Panc1 (cell line): ENCODE measurements around the gene DUSP3. TPM values are rescaled to one million over a fixed set of nuclear protein-coding genes. Genes with fewer than 3 reads are reported as not detected.

Source experiments
- ATAC-seq: fragments of 200-7000 bp; cut with Tn5 transposase; 2 replicates; pipeline ENCODE4 v1.9.1; 2020; ENCODE audit warnings: mild to moderate bottlenecking, moderate library complexity
- BruUV-seq: library from RNA; stranded (reverse); fragments of 400-500 nt; replicated peaks from 2 replicates; lab custom pipeline; 2021; lab: Mats Ljungman, UMichigan
- CTCF ChIA-PET: fragments of 300-600 bp; sonication (Branson Sonifier 250); formaldehyde crosslinking; loops from one replicate; lab custom pipeline; 2022; ENCODE audit warnings: antibody characterized with exemption; lab: Charles Lee
- POLR2A ChIA-PET: fragments of 300-600 bp; sonication (Branson Sonifier 250); formaldehyde crosslinking; loops from one replicate; lab custom pipeline; 2022; ENCODE audit warnings: antibody characterized with exemption; lab: Charles Lee
- DNase-seq: peaks from one replicate; pipeline ENCODE4 v3.0.0-alpha.2; 2010; ENCODE audit warnings: low read depth, low spot score
- H3K27ac ChIP-seq: 2 replicates; pipeline ENCODE4 v1.5.1; 2011; ENCODE audit warnings: mild to moderate bottlenecking, low read length, inconsistent platforms
- H3K27me3 ChIP-seq: fragments of 200-500 bp; sonication (Bioruptor generic); 2 replicates; pipeline ENCODE4 v1.6.0; 2014; ENCODE audit warnings: low read length, inconsistent platforms; ENCODE audit not compliant: control insufficient read depth, insufficient read depth
- H3K36me3 ChIP-seq: fragments of 200-500 bp; sonication (Bioruptor generic); 2 replicates; pipeline ENCODE4 v1.5.1; 2014; ENCODE audit warnings: inconsistent platforms, mild to moderate bottlenecking, low read length, moderate library complexity; ENCODE audit not compliant: control insufficient read depth, insufficient read depth
- H3K4me1 ChIP-seq: 2 replicates; pipeline ENCODE4 v1.5.1; 2011; ENCODE audit warnings: inconsistent platforms, mild to moderate bottlenecking, low read length, moderate library complexity; ENCODE audit not compliant: control insufficient read depth, insufficient read depth
- H3K4me3 ChIP-seq, 2 experiments: 2 replicates each; pipeline ENCODE4 v1.5.1; 2011 to 2012; ENCODE audit warnings: low read depth in 2 of 2, low read length in 2 of 2, mild to moderate bottlenecking in 2 of 2, inconsistent platforms in 1 of 2, moderate library complexity in 1 of 2
- H3K9me3 ChIP-seq: fragments of 200-500 bp; sonication (Bioruptor generic); 2 replicates; pipeline ENCODE4 v1.5.1; 2014; ENCODE audit warnings: low read depth, mild to moderate bottlenecking, inconsistent platforms, low read length, moderate library complexity; ENCODE audit not compliant: control insufficient read depth, insufficient read depth
- CTCF ChIP-seq: fragments of 450-650 bp; IDR thresholded peaks from 2 replicates; pipeline ENCODE4 v1.5.1; 2017; ENCODE audit warnings: mild to moderate bottlenecking
- POLR2AphosphoS5 ChIP-seq: IDR thresholded peaks from 2 replicates; pipeline ENCODE4 v1.6.1; 2012; ENCODE audit warnings: mild to moderate bottlenecking, low read depth, low read length, moderate library complexity
- SIN3A ChIP-seq: IDR thresholded peaks from 2 replicates; pipeline ENCODE4 v1.6.1; 2012; ENCODE audit warnings: low read depth, mild to moderate bottlenecking, low read length, moderate library complexity, borderline replicate concordance; ENCODE audit not compliant: insufficient read depth
- TCF7L2 ChIP-seq: IDR thresholded peaks from 2 replicates; pipeline ENCODE4 v1.6.1; 2011; ENCODE audit warnings: mild to moderate bottlenecking, low read depth, low read length, inconsistent platforms
- in situ Hi-C: cut with HindIII; loops from 2 replicates; pipeline ENCODE4 v1.10.0; 2016; ENCODE audit warnings: low sequenced_read_pairs, low pct_unique_long_range_greater_than_20kb
- intact Hi-C: fragments of 100-400 bp; cut with micrococcal nuclease; formaldehyde crosslinking; loops from one replicate; pipeline ENCODE4 v1.10.0; 2022; ENCODE audit not compliant: unreplicated experiment
- total RNA-seq: library from RNA; stranded (reverse); gene quantifications from one replicate; pipeline ENCODE4 v1.2.1, GENCODE V29; 2021; ENCODE audit not compliant: unreplicated experiment
- TF ChIP-seq, protein P1 (sequence below), 2 experiments: IDR thresholded peaks; 2 replicates each; pipeline ENCODE4 v1.6.1; 2011 to 2012; ENCODE audit warnings: low read depth in 2 of 2, control low read depth in 1 of 2, low read length in 1 of 2, mild to moderate bottlenecking in 1 of 2, moderate library complexity in 1 of 2; ENCODE audit not compliant: insufficient read depth in 1 of 2

Gene DUSP3
- total RNA-seq, 1 experiment from 2014 or later: 41.6 TPM

- ATAC-seq: no peak
- Histone ChIP-seq H3K4me1 (no peaks in the 10 kb centered on the region), H3K27me3 (no peaks in the 10 kb centered on the region), H3K36me3 (no peaks in the 10 kb centered on the region), H3K27ac (no peak overlapping the region), H3K4me3 (no peak overlapping the region), H3K9me3 (no peaks in the 10 kb centered on the region)
- in situ Hi-C loops (no loop called here), intact Hi-C loops (no loop called here)
- DNase-seq: no peak
- TF ChIP-seq SIN3A (no peak), TCF7L2 (no peak), CTCF (no peak), POLR2AphosphoS5 (no peak)
- TF ChIP-seq, protein P1, sequence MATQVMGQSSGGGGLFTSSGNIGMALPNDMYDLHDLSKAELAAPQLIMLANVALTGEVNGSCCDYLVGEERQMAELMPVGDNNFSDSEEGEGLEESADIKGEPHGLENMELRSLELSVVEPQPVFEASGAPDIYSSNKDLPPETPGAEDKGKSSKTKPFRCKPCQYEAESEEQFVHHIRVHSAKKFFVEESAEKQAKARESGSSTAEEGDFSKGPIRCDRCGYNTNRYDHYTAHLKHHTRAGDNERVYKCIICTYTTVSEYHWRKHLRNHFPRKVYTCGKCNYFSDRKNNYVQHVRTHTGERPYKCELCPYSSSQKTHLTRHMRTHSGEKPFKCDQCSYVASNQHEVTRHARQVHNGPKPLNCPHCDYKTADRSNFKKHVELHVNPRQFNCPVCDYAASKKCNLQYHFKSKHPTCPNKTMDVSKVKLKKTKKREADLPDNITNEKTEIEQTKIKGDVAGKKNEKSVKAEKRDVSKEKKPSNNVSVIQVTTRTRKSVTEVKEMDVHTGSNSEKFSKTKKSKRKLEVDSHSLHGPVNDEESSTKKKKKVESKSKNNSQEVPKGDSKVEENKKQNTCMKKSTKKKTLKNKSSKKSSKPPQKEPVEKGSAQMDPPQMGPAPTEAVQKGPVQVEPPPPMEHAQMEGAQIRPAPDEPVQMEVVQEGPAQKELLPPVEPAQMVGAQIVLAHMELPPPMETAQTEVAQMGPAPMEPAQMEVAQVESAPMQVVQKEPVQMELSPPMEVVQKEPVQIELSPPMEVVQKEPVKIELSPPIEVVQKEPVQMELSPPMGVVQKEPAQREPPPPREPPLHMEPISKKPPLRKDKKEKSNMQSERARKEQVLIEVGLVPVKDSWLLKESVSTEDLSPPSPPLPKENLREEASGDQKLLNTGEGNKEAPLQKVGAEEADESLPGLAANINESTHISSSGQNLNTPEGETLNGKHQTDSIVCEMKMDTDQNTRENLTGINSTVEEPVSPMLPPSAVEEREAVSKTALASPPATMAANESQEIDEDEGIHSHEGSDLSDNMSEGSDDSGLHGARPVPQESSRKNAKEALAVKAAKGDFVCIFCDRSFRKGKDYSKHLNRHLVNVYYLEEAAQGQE (IDR thresholded peaks at IDR 0.05; ENCODE audit: insufficient read depth in 1 of 2, low read depth in 2 of 2, low read length in 1 of 2): no peak
- ChIA-PET POLR2A (interaction anchor here (0.7 kb wide), 1 partner anchor 152 kb away, joined by 3 read pairs; no protein-coding TSS in a partner anchor), CTCF (no interaction called here)
- BruUV-seq: no TSS peak
Observed at GRCh38 chr17:43812396-43813265, 33.9 kb upstream of the DUSP3 start.

DNA sequence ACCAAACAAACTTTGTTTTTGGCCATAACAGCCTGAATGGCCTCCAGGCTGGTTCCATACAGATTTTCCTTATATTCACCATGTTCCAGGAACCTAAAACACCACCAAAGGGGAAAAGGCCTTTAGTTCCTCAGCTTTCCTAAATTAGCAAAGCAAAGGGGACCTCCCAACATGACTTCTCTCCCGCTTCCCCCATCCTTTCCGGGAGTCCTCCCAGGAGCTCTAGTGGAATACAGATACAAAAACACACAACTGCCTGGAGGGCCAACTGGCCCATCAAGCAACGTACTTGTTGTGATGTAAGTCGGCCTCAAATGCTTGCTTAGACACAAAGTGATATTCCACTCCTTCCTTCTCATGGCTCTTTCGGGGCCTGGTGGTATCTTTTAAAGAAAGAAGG lies 32.0 kb upstream of the DUSP3 start:
- in situ Hi-C loops: no loop called here
- no TSS peak for BruUV-seq
- H3K27ac ChIP-seq: no peak overlapping the region
- intact Hi-C loops: no loop called here
- H3K4me3 ChIP-seq: no peak overlapping the region
- no peak for TF ChIP-seq CTCF
- TF ChIP-seq, protein P1 (IDR thresholded peaks at IDR 0.05; ENCODE audit: insufficient read depth in 1 of 2, low read depth in 2 of 2, low read length in 1 of 2): no peak
- TF ChIP-seq SIN3A: no peak
- TF ChIP-seq TCF7L2: no peak
- no peak for TF ChIP-seq POLR2AphosphoS5
- ChIA-PET POLR2A (no interaction called here), CTCF (no interaction called here)
- no peaks in the 10 kb centered on the region for H3K4me1 ChIP-seq
- H3K9me3 ChIP-seq: no peaks in the 10 kb centered on the region
- no peaks in the 10 kb centered on the region for H3K27me3 ChIP-seq
- ATAC-seq (no peak), DNase-seq (no peak)
- H3K36me3 ChIP-seq: no peaks in the 10 kb centered on the region
